ENCODE results near the gene ARID3C.

DNA sequence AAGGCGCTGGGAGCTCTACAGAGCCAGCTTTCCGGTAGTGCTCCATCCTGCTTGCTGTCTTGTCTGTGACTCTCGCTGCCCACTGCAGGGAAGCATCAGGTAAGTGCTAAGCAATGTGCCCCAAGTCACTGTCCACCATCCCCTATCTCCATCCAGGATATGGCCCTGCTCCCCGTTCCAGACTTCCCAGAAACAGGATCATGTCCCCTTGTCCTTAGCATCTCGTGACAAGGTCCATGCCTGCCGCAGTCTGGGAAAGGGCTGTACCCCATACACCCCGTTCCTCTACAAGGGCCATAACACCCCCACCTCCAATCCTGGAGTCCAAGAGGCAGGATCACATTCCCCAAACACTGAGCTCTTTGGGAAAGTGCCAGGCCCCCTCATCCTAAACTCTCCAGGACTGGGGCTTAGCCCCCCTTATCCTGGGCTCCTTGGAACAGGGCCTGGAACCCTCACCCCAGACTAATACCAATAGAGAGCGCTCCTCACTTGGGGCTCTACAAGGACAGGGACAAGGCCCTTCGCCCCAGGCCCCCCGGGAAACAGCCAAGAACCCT is 17.5 kb downstream of the ARID3C start:
- TF ChIP-seq, protein P1, sequence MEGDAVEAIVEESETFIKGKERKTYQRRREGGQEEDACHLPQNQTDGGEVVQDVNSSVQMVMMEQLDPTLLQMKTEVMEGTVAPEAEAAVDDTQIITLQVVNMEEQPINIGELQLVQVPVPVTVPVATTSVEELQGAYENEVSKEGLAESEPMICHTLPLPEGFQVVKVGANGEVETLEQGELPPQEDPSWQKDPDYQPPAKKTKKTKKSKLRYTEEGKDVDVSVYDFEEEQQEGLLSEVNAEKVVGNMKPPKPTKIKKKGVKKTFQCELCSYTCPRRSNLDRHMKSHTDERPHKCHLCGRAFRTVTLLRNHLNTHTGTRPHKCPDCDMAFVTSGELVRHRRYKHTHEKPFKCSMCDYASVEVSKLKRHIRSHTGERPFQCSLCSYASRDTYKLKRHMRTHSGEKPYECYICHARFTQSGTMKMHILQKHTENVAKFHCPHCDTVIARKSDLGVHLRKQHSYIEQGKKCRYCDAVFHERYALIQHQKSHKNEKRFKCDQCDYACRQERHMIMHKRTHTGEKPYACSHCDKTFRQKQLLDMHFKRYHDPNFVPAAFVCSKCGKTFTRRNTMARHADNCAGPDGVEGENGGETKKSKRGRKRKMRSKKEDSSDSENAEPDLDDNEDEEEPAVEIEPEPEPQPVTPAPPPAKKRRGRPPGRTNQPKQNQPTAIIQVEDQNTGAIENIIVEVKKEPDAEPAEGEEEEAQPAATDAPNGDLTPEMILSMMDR (IDR thresholded peaks at IDR 0.05), result no peak
- no peak for TF ChIP-seq POLR2A (IDR thresholded peaks at IDR 0.05)
